Renal cortical epithelial cell (primary cell): Measurements from ENCODE around the gene CAPN8. TPM values are rescaled to one million over a fixed set of nuclear protein-coding genes. Genes with fewer than 3 reads are reported as not detected.

Experiments used
- DNase-seq: peaks from one replicate; pipeline ENCODE4 v3.0.0-alpha.2; 2011; ENCODE audit warnings: low read depth
- total RNA-seq: library from RNA; depleted of rRNA; stranded (reverse); fragments of >200 nt; gene quantifications from 2 replicates; pipeline ENCODE4 v1.2.3, GENCODE V29; 2014

Gene CAPN8
- total RNA-seq, 1 donor from 2014 or later: 0.05 TPM

DNA sequence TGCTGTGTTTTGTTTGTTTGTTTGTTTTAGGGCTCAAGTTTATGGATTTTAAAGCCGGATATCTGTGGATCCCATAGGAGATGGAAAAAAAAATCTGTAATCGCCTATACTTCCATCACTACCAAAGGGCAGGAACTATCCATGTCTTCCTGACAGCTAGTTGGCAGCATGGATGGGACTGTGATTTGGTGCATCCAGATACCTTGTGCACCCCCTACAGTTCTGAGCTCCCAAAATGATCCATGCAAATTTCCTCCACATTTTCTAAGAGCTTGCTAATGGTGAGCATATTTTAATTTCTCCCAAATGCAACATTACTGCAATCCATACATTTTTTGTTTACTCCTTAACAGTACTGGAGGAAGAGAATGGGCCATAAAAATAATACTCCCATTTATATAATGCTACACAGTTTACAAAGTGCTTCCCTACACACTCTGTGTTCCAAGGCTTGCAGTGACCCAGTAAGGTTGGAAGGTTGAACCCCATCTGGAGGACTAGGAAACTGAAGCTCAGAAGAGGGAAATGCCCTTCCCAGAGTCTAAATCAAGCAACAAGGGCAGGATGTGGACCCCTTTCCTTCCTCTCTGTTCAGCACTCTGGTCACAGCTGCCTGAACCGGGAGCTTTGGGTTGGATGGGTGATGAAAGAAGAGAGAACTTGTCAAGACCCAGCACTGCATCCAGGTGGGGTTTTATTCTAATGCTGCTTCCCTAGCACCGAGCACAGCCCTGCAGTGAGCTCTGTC is 48.0 kb downstream of the CAPN8 start:
- DNase-seq: no peak

GRCh38 chr1:223616586-223616985 is 48.9 kb downstream of the CAPN8 start:
- no peak for DNase-seq

DNA sequence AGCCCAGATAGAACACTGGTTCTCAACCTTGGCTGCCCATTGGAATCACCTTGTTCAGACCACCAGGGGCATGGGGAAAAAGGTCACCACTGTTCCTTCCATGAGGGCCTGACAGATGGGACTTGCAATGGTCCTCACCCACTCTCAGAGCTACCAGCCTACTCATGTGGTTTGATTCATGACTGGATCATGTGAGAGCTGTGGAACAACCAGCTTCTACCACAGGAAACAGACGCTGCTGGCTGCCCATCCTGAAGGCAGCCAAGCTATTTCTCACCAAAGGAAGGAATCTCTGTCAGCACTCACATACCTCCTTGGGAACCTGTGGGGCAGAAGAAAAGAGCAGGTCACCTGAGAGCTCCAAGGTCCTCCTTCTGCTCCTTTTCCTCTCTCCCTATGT is 53.6 kb downstream of the CAPN8 start:
- no peak for DNase-seq

DNA sequence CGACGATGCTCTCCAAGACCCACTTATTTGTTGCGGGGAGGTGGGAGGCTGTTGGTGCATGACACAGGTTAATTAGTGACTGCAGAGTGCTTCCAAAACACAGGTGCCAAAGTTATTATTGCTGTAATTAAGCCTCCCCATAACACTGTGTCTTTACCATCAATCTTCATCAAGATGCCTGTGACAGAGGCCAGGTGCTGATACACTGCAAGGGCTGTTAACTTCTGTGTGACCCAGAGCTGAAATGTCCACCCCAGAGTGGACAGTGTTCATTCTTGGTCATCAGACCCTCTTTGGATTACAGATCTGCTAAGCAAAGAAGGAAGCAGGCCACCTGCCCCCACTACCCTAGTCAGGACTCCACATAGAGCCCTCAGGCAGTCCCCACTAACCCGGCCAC is 55.5 kb downstream of the CAPN8 start:
- DNase-seq: no peak

DNA sequence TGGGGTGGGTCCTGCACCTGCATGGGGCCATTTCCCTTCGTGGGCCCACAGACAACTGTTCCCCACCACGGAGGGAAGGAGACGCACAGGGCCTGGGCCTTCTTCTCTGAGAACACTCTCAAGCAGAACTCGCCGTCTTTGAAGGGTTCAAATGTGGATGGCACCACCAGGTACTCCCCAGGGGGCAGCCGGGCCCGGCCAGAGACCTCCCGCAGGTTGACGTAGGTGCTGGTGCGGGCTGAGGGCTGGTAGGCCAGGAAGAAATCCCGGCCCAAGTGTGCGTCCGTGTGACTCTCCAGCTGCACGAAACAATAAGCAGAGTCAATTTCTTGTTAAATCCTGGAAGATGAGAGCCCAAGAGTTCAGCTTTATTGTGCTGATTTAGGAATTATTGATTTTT is 56.4 kb downstream of the CAPN8 start:
- no peak for DNase-seq

DNA sequence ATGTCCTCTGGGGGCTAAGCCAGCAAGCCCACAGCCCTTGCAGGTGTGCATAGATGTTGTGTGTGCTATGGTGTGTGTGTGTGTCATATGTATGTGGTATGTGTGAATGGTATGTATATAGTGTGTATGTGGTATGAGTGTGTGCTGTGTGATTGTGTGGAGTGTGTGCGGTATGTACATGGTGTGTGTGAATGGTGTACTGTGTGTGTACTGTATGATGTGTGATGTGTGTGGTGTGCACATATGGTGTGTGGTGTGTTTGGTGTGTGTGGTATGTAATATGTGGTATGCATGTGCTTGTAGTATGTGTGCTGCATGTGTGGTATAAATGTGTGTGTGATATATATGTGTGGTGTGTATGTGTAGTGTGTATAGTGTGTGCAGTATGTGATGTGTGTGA is 107.0 kb downstream of the CAPN8 start:
- DNase-seq: no peak

GRCh38 chr1:223557130-223557475 is 108.4 kb downstream of the CAPN8 start:
- no peak for DNase-seq

DNA sequence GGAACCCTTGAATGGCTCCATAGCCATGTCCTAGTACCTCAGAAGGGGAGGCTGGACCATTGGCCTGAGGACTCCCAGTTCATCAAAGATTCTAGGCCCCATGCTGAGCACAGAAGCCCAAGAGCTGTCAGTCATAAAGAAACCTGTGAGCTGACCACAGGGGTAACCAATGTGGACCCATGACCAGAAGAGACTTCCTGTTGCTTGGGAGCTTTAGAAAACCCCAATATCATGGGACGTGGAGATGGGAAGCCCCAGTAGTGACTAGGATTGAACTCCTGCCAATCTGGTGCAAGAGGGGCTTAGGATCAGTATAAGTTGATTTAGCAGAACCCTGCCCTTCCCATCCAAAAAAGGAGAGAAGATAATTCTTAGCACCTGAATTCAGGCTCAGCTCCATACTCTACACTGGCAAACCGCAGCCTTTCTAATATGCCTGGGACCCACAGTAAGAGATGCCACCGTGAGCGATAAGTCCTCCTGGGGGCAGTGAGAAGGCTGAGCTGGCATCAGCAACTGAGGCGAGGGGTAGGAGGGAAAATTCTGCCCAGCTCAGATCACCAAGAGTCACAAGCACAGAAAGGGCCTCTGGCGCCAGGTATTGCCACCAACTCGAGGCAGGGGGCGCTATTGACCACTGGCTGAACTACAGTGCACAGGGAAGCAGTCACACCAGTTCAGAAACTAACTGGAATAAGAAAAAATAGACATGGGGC is 108.9 kb downstream of the CAPN8 start:
- DNase-seq: peak; percentile 18

- DNase-seq: no peak
These were observed 111.5 kb downstream of the CAPN8 start for GRCh38 chr1:223553957-223554356.

DNA sequence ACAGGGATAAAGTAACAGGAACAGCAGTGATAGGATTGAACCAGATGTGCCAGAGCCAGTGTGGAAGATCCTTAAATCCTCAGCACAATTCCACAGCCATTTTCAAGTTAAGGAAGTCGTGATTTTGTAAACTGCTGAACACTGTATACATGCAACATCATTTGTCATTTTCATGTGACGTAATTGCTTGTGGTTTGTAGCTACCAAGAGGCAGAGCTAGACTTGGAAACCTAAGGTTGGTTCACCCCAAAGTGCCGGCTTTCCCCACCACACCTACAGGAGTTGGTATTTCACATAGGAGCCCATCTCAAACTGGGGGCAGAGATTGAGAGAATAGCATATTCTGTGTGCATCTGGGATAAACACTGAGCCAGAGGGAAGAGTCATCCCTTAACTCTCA is 113.9 kb downstream of the CAPN8 start:
- no peak for DNase-seq

DNA sequence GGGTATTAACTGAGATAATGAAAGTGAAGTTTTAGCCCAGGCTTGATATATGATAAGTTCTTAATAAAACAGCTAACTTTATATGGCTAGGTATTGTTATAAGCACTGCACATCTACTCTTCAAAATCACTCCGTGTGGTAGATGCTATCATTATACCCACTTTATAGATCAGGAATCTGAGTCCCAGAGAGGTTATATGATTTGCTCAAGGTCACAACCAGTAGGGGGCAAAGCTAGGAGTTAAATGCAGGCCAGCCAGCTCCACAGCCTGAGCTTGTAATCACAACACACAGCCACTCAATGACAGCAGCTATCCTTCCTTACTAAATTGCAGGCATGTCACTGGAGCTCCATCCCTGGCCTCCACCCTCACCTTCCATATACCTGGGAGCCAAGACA is 115.8 kb downstream of the CAPN8 start:
- DNase-seq: no peak

GRCh38 chr1:223547316-223548114 is 118.0 kb downstream of the CAPN8 start:
- DNase-seq: no peak

DNA sequence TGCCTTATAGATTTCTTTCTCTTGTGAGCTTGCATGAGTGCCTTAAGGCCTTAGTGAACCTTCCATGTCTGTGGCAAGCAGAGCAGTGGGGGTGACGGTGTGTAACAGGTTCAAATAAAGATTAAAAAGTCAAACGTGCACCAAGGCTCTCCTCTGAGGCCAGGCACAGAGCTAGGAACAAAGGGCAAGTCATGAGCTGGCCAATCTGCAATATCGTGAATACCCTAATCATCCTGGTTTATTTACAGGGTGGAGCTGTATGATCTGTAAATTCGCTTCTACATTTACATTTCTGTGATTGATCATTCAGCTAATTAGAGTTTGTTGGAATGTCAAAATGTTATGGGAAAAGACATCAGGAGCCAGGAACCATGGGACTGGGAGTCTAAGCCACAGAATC is 120.2 kb downstream of the CAPN8 start:
- DNase-seq: no peak

- DNase-seq: no peak
These were observed 121.9 kb downstream of the CAPN8 start for GRCh38 chr1:223543560-223543959.

DNA sequence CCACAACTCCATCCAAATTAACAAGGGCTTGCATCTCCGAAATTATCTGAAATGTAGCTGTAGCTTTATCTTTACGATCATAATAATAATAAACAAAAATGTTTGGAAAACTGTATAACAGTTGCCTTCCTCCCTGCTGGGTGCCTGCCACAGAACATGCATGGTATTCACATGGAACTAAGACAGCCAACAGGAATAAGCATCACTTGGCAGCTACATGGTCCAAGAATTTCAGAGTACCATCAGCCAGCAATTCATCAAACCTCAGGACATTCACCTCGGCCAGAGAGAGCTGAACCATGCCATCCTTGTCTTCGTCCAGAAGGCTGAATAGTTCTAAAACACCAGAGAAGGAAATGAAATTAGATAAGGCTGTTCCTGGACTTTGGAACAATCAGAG is 122.7 kb downstream of the CAPN8 start:
- no peak for DNase-seq

GRCh38 chr1:223540485-223541106 is 124.9 kb downstream of the CAPN8 start:
- DNase-seq: no peak

DNA sequence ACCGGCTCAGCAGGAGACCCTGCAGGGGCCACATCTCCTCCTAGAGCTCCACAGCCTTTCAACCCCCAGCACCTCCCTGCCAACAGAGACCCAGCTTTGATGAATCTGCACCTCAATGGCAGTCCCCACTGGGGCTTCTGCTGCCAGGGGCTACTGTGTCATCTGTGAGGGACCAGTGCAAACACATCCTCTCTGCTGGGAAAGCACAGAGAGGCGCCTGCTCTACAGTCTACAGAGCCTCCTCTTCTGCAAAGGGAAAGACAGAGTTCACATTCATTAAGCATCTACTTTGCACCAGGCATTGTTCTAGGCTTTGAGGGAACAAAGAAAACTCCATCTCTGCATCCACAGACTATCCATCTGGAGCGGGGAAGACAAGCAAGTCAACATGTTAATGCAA is 125.8 kb downstream of the CAPN8 start:
- no peak for DNase-seq

GRCh38 chr1:223538981-223539380 is 126.5 kb downstream of the CAPN8 start:
- DNase-seq: no peak

- no peak for DNase-seq
These were observed 130.2 kb downstream of the CAPN8 start for GRCh38 chr1:223535319-223535718.

DNA sequence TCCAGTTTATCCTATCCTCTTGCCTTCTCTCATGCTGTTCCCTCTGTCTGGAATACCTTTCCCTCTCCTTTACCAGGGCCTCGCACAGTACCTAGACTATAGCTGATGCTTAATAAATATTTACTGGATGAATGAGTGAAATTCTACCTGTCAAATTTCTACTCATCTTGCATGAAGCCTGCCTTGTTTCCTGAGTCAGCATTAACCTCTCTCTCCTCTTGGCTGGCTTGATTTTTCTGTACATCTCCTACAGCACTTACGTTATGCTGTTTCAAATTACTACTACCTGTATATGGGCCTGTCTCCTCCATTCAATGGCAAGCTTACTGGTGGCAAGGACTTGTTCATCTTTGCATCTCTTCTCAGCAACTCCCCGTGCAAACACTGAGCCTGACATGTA is 130.8 kb downstream of the CAPN8 start:
- DNase-seq: no peak

DNA sequence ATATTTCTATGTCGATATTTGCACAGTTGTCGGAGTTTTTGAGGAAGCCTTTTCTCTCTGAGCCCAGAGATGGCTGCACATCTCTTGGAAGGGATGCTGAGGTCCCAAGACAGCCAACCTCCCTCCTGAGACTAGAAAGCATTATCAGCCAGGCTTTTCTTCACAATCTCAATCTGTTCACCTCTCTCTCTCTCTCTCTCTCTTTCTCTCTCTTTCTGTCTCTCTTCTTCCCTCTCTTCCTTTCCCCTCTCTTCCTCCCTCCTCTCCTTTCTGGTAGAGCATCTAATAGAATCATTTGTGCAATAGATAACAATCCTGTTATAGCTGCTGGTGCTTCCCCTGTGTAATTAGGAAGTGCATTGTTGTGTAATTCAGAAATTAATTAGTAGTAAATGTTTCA is 131.8 kb downstream of the CAPN8 start:
- no peak for DNase-seq

DNA sequence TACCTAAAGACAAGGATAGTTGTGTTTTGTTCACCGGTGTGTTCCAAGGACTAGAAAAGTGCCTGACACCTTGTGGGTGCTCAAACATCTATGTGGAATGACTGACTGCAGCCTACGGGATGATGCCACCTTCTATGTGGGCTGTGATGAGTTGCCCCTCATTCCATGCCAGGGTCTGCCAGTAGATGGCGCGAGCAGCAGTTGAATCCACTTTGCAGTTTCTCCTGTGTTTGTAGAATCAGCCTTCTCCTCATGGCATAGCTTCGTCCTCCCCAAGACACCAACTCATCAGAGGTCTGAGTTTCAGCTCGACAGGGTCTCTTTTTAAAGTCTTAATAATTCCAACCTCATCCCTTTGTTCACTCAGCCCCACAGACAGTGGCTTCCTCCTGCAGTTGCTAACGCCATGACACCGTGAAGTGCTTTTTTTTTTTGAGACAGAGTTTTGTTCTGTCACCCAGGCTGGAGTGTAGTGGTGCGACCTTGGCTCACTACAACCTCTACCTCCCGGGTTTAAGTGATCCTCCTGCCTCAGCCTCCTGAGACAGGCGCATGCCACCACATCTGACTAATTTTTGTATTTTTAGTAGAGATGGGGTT is 133.7 kb downstream of the CAPN8 start:
- peak; percentile 53 for DNase-seq
